MM.1S (cell line): Measurements from ENCODE around the gene SOCS4.

ENCODE experiments used
- EZH2phosphoT487 ChIP-seq: fragments of 300-600 bp; sonication (generic); IDR thresholded peaks from 2 replicates; pipeline ENCODE4 v1.6.1; 2018; ENCODE audit warnings: antibody characterized with exemption, low read length
- TF ChIP-seq, protein P1 (sequence below): fragments of 300-600 bp; sonication (generic); IDR thresholded peaks from 2 replicates; pipeline ENCODE4 v1.5.1; 2016; ENCODE audit warnings: antibody characterized with exemption, low read length, mixed read lengths

GRCh38 chr14:55074662-55075061 is 47.6 kb downstream of the SOCS4 start:
- TF ChIP-seq, protein P1, sequence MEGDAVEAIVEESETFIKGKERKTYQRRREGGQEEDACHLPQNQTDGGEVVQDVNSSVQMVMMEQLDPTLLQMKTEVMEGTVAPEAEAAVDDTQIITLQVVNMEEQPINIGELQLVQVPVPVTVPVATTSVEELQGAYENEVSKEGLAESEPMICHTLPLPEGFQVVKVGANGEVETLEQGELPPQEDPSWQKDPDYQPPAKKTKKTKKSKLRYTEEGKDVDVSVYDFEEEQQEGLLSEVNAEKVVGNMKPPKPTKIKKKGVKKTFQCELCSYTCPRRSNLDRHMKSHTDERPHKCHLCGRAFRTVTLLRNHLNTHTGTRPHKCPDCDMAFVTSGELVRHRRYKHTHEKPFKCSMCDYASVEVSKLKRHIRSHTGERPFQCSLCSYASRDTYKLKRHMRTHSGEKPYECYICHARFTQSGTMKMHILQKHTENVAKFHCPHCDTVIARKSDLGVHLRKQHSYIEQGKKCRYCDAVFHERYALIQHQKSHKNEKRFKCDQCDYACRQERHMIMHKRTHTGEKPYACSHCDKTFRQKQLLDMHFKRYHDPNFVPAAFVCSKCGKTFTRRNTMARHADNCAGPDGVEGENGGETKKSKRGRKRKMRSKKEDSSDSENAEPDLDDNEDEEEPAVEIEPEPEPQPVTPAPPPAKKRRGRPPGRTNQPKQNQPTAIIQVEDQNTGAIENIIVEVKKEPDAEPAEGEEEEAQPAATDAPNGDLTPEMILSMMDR, result no peak
- no peak for TF ChIP-seq EZH2phosphoT487
